CD4-positive, alpha-beta T cell treated with Interleukin-15 for 1 hour (primary cell): Measurements from ENCODE around the gene ANXA11.
"Not testable (repeated sequence)": the region's sequence is repeated elsewhere in the genome, so short reads cannot be mapped to it uniquely, and the experiment has no call there.

Experiments used
- DNase-seq: peaks from one replicate; pipeline ENCODE4 v3.0.0-alpha.2; 2020

The ANXA11 gene

GRCh38 chr10:80205477-80206276 is at the start of gene ANXA11:
Gene ANXA11 (minus strand): TSS chr10:80205537. CDS start chr10:80172861, 32,676 bp downstream.
- peak; percentile 89 for DNase-seq

- not testable (repeated sequence) for DNase-seq
Measured at GRCh38 chr10:80254726-80255125, 49.4 kb upstream of the ANXA11 start.

DNA sequence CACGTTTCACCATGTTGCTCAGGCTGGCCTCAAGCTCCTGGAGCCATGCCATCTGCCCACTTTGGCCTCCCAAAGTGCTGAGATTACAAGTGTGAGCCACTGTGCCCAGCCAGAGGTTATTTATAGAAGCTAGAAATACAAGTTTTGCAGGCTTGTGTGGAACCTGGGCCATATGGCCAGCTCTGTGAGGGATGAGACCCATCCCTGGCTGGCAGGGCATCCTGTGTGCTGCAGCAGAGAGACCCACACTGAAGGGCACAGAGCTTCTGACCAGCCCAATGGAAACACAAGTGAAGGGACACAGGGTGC is 48.6 kb upstream of the ANXA11 start:
- DNase-seq: not testable (repeated sequence)

GRCh38 chr10:80253266-80253962 is 48.1 kb upstream of the ANXA11 start:
- DNase-seq: no peak

DNA sequence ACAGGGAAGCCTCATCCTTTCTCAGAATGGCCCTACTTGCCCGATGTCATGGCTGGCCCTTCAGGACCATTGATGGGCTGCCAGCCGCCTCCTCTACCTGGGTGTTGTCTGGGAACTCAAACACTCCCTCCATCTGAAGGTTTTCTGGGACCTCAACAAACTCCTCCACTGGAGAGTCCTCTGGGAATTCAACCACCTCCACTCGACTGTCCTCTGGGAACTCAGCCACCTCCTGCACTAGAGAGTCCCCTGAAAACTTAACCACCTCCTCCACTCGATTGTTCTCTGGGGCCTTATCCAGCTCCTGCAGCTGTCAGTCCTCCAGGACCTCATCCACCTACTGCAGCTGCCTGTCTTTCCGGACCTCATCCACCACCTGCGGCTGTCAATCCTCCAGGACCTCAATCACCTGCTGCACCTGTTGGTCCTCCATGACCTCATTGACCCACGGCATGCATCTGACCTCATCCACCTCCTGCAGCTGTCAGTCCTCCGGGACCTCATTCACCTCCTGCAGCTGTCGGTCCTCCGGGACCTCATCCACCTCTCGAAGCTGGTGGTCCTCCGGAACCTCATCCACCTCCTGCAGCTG is 47.1 kb upstream of the ANXA11 start:
- DNase-seq: no peak

- DNase-seq: not testable (repeated sequence)
Measured at GRCh38 chr10:80251703-80252280, 46.5 kb upstream of the ANXA11 start.

GRCh38 chr10:80250399-80250798 is 45.1 kb upstream of the ANXA11 start:
- not testable (repeated sequence) for DNase-seq

GRCh38 chr10:80249906-80250305 is 44.6 kb upstream of the ANXA11 start:
- DNase-seq: not testable (repeated sequence)

DNA sequence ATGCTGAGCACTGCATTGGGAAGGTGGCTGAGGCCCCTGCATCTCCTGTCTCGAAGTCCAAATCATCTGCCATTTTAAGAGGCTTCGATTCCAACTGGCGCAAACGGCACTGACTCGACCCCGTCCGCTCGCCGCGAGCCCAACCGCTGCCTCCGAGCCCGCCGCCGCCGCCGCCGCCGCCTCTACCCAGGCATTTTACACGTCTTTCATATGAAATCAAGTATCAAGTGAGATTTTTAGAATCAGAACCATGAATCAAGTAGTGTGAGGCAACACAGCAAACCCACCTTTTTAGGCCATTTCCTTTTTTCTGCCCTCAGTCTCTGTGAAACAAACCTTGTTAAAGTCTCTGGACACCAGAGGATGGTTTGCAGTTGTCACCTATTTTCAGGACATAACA is 42.3 kb upstream of the ANXA11 start:
- DNase-seq: not testable (repeated sequence)

GRCh38 chr10:80244371-80244770 is 39.0 kb upstream of the ANXA11 start:
- DNase-seq: not testable (repeated sequence)

DNA sequence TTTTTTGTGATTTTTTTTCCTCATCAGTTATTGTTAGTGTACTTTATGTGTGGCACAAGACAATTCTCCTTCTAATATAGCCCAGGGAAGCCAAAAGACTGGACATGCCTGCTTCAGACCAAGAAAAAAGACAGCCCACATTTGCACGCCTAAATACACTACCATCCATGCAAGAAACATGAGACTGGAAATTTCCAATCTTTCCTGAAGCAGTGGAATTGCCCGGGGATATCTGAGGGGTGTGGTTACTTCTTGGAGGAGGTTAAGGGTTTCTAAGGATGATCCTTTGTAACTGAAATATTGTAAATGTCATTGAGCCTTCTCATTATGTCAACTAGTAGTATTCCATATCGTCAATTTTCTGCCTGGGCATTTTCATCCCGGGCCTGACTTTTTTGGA is 37.0 kb upstream of the ANXA11 start:
- not testable (repeated sequence) for DNase-seq

GRCh38 chr10:80236457-80236856 is 31.1 kb upstream of the ANXA11 start:
- not testable (repeated sequence) for DNase-seq

- not testable (repeated sequence) for DNase-seq
Measured at GRCh38 chr10:80234331-80235235, 29.2 kb upstream of the ANXA11 start.

- not testable (repeated sequence) for DNase-seq
Measured at GRCh38 chr10:80233871-80234270, 28.5 kb upstream of the ANXA11 start.

DNA sequence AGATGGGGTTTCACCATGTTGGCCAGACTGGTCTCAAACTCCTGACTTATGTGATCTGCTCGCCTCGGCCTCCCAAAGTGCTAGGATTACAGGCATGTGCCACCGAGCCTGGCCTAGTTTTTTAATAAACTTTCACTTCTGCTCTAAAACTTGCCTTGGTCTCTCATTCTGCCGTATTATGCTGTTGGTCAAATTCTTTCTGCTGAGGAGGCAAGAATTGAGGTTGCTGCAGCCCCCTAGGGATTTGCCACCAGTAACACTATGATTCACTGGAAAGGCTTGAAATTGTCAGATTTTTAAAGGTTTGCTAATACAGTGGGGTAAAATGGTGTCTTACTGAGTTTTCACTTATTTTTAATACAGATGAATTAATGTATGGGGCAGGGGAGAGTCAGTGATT is 21.4 kb upstream of the ANXA11 start:
- DNase-seq: not testable (repeated sequence)

GRCh38 chr10:80223031-80223419 is 17.7 kb upstream of the ANXA11 start:
- DNase-seq: not testable (repeated sequence)

DNA sequence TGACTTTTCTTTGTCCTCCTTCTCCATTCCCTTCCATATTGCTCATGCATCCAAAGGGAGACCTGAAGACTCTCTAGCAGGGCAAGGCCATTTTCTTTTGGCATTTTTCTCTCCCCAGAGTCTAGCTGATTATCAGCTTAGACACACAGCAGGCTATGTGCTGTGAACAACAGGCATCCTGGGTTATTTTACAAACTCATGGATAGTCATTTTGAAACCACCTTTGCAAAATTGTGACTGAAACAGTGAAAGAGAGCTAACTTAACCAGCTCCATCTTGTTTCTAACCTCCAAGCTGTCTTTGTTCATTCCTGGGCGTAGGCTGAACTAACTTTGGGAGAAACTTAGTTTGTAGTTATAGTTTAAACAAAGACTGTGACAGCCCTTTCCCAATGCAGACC is 13.5 kb upstream of the ANXA11 start:
- DNase-seq: not testable (repeated sequence)

DNA sequence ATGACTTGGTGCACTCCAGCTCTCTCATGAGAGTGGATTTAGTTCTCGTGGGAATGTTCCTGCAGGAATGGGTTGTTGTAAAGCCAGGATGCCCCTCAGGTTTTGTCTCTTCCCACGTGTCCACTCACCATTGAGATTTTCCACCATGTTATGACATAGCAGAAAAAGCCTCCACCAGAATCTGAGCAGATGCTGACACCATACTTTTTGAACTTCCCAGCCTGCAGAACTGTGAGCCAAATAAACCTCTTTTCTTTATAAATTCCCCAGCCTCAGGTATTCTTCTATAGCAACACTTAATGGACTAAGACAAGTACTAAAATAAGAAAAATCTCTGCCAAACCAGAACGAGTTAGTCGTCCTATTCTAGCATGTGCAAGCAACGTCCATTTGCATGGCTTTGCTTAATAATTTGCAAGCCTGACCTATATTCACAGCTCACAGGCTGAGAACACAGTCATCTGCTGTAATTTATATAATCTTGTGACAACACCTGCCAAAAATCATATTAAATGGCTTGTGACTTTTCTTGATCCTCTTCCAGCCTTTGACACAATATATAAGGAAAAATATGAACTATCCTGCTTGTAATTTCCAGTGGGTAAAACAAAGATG is 9.1 kb upstream of the ANXA11 start:
- DNase-seq: not testable (repeated sequence)

DNA sequence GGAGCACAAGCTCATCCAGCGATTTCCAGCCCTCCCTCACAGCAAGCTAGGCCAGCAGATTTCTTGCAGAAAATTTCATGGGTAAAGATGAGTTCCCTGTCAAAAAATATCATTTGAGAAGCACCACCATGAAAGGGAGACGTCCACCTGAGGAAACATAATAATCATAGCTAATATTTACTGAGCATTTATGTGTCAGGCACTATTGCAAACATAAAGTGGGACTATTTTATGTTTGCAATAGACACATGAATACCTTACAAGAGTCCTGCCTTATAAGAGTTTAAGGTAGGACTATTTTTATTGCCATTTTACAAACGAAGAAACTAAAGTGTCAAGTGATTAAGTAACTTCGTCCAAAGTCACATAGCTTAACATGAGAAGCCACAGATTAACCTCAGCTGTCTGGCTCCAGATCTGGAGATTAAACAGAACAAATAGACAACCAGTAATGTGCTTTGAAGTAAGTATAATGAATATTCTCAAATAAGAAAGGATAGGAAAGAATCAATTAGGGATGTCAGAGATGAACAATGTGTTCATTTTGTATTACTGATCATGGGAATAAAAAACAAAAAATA is 7.3 kb upstream of the ANXA11 start:
- DNase-seq: not testable (repeated sequence)

- DNase-seq: no peak
Measured at GRCh38 chr10:80211786-80212185, 6.4 kb upstream of the ANXA11 start.

DNA sequence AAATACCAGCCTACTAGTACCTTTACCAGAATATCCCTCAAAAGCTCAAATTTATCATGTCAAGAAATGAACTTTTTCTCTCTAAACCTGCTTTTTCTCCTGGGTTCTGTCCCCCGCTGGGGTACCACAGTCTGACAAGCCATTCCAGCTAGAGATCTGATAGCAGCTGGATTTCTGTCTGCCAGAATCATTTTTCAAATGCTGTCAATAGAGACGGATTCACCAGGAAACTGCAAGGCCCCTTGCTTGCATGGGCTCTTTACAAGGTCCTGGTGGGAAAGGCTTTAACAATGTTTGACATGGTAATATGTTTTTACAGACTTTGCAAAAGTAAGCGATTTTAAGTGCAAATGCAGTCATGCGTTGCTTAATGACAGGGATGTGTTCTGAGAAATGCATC is 4.9 kb upstream of the ANXA11 start:
- no peak for DNase-seq
